ENCODE measurements around the gene SPINDOC.

GRCh38 chr11:63841554-63841953, 28.3 kb downstream of the SPINDOC start:
- TF ChIP-seq, protein P1, sequence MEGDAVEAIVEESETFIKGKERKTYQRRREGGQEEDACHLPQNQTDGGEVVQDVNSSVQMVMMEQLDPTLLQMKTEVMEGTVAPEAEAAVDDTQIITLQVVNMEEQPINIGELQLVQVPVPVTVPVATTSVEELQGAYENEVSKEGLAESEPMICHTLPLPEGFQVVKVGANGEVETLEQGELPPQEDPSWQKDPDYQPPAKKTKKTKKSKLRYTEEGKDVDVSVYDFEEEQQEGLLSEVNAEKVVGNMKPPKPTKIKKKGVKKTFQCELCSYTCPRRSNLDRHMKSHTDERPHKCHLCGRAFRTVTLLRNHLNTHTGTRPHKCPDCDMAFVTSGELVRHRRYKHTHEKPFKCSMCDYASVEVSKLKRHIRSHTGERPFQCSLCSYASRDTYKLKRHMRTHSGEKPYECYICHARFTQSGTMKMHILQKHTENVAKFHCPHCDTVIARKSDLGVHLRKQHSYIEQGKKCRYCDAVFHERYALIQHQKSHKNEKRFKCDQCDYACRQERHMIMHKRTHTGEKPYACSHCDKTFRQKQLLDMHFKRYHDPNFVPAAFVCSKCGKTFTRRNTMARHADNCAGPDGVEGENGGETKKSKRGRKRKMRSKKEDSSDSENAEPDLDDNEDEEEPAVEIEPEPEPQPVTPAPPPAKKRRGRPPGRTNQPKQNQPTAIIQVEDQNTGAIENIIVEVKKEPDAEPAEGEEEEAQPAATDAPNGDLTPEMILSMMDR (IDR thresholded peaks at IDR 0.05): no peak
- no peak for TF ChIP-seq POLR2A (IDR thresholded peaks at IDR 0.05)
- no peak for TF ChIP-seq EP300 (IDR thresholded peaks at IDR 0.05)
